ENCODE data around the gene JUN. TPM values are rescaled to one million over a fixed set of nuclear protein-coding genes. Genes with fewer than 3 reads are reported as not detected.
A peak's percentile ranks its signal among the peaks of the same experiment; 100 is the strongest.

The JUN gene
- total and polyA plus RNA-seq, 2 of the 13 experiments (the other 11 are each of a cell fraction or from before 2014, with no cell fraction given): 18.2 to 22.3 TPM

GRCh38 chr1:58783993-58784757 lies at the start of gene JUN (continued):
- TF ChIP-seq ETS1 (CRISPR knock-in tag; IDR thresholded peaks at IDR 0.05) (no peak), BHLHE40 (IDR thresholded peaks at IDR 0.05; ENCODE audit: low read length) (peak; percentile 51), ZNF709 (CRISPR knock-in tag; IDR thresholded peaks at IDR 0.05) (no peak; the same call in none of the 2 replicates), ZNF761 (CRISPR knock-in tag; conservative IDR thresholded peaks at IDR 0.05) (no peak), STAT6 (CRISPR knock-in tag; IDR thresholded peaks at IDR 0.05; ENCODE audit: borderline replicate concordance) (peak; percentile 59; the same call in 1 of the 2 replicates), CBX2 (IDR thresholded peaks at IDR 0.05; ENCODE audit: low read depth, low read length) (no peak), CBX2 (CRISPR knock-in tag; IDR thresholded peaks at IDR 0.05; ENCODE audit: low read depth) (no peak), TEAD2 (CRISPR knock-in tag; IDR thresholded peaks at IDR 0.05) (no peak), ZBTB46 (CRISPR knock-in tag; IDR thresholded peaks at IDR 0.05; ENCODE audit: borderline replicate concordance) (no peak), TARDBP (CRISPR knock-in tag; IDR thresholded peaks at IDR 0.05) (peak; percentile 57), ZNF337 (CRISPR knock-in tag; IDR thresholded peaks at IDR 0.05; ENCODE audit: borderline replicate concordance, low read depth) (0 out of 2 replicates have a peak, but pooled peaks have one; percentile 1), ZNF773 (CRISPR knock-in tag; IDR thresholded peaks at IDR 0.05; ENCODE audit: borderline replicate concordance) (no peak), TFDP1 (CRISPR knock-in tag; IDR thresholded peaks at IDR 0.05; ENCODE audit: borderline replicate concordance) (peak; percentile 37; the same call in 1 of the 2 replicates), ATF3 (CRISPR knock-in tag; IDR thresholded peaks at IDR 0.05) (peak; percentile 74; the same call in 1 of the 2 replicates), FOXP4 (CRISPR knock-in tag; IDR thresholded peaks at IDR 0.05) (peak; percentile 63; the same call in 1 of the 2 replicates), SRY (CRISPR knock-in tag; IDR thresholded peaks at IDR 0.05) (peak; percentile 46; the same call in 1 of the 2 replicates), ZNF143 (CRISPR knock-in tag; IDR thresholded peaks at IDR 0.05) (peak; percentile 90), ZNF296 (CRISPR knock-in tag; conservative IDR thresholded peaks at IDR 0.05) (no peak)

Measured in HepG2 (cell line).